HG03460 (cell line): ENCODE results near the gene CCDC88B.
"Not testable (repeated sequence)": the region's sequence is repeated elsewhere in the genome, so short reads cannot be mapped to it uniquely, and the experiment has no call there.

ENCODE experiments used
- ATAC-seq: cut with Tn5 transposase; IDR thresholded peaks from one replicate; pipeline ENCODE4 v1.9.1; 2021; ENCODE audit not compliant: unreplicated experiment

CCDC88B gene

DNA sequence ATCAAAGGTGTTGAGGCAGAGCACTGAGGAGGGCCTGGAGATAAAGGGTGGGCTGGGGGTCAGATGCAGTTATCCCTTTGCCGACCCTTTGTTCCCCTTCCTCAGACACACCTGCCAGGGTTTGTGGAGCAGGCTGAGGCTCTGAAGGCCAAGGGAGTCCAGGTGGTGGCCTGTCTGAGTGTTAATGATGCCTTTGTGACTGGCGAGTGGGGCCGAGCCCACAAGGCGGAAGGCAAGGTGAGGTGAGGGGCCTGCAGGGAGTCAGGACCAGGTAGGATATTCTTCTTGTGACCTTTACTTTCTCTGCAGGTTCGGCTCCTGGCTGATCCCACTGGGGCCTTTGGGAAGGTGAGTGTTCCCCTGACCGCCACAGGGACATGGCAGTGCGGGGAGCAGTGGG lies 19.4 kb upstream of the CCDC88B start:
- no peak for ATAC-seq

- no peak for ATAC-seq
Measured at GRCh38 chr11:64321026-64321425, 19.0 kb upstream of the CCDC88B start.

DNA sequence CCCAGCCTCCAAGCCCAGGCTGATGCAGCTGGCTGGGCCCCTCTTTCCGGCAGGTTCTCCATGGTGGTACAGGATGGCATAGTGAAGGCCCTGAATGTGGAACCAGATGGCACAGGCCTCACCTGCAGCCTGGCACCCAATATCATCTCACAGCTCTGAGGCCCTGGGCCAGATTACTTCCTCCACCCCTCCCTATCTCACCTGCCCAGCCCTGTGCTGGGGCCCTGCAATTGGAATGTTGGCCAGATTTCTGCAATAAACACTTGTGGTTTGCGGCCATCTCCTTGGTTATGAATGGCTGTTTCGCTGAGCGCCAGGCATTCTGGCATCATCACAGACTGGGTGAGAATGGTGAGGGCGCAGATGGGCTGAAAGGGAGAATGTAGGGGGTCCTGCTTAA lies 18.5 kb upstream of the CCDC88B start:
- no peak for ATAC-seq

DNA sequence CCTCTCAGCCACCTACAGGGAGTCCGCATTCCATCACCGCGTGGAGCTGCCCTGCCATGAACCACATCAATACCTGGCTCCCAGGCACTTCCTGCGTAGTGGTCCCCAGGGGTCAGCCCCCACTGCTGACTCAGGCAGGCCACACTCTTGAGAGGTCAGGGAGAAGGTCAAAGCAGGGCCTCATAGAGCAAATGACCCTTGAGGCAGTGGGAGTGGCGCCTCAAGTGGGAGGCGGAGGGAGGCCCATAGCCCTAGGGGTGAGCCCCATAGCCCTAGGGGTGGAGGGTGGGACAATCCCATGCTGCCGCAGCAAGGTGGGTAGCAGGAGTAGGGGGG lies 17.1 kb upstream of the CCDC88B start:
- ATAC-seq = no peak

GRCh38 chr11:64323373-64323772 lies 16.6 kb upstream of the CCDC88B start:
- ATAC-seq = no peak

DNA sequence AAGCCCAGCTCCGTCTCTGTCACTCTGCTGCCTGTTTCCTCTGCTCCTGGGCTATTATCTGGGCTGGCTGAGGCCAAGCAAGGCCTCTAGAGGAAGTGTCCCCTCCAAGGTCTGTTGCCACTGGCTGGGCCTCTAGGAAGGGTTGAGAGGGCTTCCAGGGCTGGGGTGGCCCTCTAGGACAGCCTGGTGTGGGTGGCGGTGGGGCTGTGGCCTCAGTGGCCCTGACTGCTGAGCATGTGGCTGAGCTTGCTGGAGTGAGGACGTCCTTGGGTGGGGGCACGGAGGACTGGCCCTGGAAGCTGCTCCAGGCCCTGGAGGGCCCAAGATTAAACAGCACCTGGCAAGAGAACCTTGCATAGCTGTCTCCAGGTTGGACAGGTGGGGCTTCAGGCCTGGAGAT lies 16.0 kb upstream of the CCDC88B start:
- ATAC-seq = not testable (repeated sequence)

GRCh38 chr11:64324692-64325469 lies 15.1 kb upstream of the CCDC88B start:
- no peak for ATAC-seq

- no peak for ATAC-seq
Measured at GRCh38 chr11:64327375-64327774, 12.6 kb upstream of the CCDC88B start.

- ATAC-seq = no peak
Measured at GRCh38 chr11:64327993-64328392, 12.0 kb upstream of the CCDC88B start.

- ATAC-seq = no peak
Measured at GRCh38 chr11:64330888-64331287, 9.1 kb upstream of the CCDC88B start.

DNA sequence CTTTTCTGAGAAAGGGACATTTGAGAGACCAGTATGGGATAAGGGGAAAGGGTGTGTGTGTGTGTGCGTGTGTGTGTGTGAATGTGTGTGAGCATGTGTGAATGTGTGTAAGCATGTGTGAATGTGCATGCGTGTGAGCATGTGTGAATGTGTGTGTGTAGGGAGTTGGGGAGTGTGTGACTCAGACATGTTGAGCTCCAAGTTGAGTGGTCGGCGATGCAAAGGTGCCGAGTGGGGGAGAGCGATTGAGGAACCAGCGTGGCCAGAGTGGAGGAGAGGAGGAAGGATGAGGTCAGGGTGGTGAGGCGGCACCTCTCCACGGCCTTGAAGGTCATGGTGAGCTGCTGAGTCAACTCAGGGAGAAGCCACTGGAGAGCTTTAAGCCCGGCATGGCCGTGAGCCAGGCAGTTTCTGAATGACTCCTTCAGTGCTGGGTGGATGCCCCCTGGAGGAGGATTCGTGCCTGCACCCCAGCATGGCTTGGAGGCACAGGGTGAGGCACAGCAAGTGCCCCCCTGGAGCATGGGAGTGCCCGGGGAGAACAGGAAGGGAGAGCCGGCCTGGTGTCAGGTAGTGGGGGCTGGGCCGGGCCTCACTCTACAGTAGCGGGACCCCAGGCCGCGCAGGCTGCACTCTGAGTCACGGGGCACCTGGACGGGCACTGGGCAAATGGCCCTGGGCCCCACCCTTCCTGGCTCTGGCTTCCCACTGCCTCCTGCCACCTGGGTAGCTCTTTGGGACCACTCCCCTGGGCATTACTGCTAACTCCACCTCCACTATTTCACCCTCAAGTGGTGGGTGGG lies 8.2 kb upstream of the CCDC88B start:
- no peak for ATAC-seq

DNA sequence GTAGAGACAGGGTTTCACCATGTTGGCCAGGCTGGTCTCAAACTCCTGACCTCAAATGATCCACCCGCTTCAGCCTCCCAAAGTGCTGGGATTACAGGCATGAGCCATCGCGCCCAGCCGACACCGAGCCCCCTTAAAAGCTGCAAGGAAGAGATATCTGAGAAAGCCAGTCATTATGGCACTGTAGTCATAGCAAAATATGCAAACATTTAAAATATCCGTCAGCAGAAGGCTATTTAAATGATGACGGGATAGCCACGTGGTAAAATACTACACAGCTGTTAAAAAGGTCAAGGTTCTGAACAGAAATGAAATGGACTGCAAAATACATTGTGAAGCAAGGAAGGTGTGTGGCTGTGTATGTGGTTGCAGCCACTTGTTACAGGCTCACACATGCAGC lies 6.4 kb upstream of the CCDC88B start:
- ATAC-seq = no peak

- peak; percentile 76 for ATAC-seq
Measured at GRCh38 chr11:64334764-64335735, 5.0 kb upstream of the CCDC88B start.

DNA sequence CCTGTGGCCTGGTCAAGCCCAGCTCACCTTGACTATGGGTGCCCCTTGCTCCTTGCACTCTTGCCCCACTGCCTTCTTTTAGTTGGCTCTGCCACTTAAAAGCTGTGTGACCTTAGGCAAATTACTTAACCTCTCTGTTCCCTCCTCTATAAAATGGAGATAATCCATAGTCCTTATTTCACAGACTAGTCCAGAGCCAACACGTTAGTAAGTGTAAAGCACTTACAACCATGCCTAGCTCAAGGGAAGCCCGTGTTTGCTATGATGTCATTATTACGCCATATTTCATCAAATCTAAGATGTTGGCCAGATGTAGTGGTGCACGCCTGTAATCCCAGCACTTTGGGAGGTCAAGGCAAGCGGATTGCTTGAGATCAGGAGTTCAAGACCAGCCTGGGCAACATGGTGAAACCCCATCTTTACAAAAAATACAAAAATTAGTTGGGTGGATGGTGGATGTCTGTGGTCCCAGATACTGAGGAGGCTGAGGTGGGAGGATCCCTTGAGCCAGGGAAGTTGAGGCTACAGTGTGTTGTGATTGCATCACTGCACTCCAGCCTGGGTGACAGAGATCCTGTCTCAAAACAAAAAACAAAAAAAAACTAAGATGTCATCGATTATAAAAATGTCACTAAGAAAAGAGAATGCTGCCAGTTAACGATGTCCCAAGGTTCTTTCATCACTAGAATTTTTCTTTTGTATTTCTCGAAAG lies 2.3 kb upstream of the CCDC88B start:
- no peak for ATAC-seq

GRCh38 chr11:64338716-64339115 lies 1.3 kb upstream of the CCDC88B start:
- ATAC-seq = no peak

GRCh38 chr11:64339286-64339685 lies 718 bp upstream of the CCDC88B start:
- ATAC-seq = no peak

GRCh38 chr11:64340671-64341335 lies 799 bp downstream of the CCDC88B start:
- ATAC-seq = peak; percentile 37

GRCh38 chr11:64341429-64341828 lies 1.4 kb downstream of the CCDC88B start:
- ATAC-seq = no peak

DNA sequence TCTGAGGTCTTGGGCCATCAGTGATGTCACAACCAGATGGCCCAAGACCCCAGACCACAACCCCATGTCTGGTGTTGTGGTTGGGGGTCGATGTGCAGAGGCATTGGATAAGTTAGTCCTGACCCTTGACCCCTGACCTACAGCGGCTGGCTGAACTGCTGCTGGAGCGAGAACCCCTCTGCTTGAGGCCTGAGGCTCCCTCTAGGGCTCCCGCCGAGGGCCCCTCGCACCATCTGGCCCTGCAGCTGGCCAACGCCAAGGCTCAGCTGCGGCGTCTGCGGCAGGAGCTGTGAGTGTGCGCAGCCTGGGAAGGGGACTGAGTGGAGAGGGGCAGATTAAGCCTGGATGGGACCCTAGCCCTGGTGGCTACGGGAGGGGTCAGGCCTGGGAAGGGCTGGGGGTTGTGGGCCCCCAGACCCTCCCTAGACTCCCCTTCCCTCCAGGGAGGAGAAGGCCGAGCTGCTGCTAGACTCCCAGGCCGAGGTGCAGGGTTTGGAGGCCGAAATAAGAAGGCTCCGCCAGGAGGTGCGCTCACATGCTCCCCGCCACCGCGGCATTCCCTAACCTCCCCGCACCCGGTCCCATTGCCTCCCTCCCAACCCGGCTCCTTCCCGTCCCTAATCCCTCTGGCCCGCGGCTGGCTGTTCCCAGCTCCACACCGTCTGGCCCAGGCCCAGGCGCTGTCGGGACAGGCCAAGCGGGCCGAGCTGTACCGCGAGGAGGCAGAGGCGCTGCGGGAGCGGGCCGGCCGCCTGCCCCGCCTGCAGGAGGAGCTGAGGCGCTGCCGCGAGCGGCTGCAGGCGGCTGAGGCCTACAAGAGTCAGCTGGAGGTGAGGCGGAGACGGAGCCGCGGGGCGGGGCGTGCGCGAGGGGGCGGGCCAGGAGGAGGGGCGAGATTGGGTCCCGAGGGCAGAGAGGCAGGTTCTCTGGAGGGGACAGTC lies 2.1 kb downstream of the CCDC88B start:
- no peak for ATAC-seq
